ENCODE results near the gene INPP5A. TPM values are rescaled to one million over a fixed set of nuclear protein-coding genes. Genes with fewer than 3 reads are reported as not detected.

The INPP5A gene
- total RNA-seq, 3 donors from 2014 or later: 26.6 to 50.6 (median 38.7) TPM

GRCh38 chr10:132667342-132668047, 129.9 kb downstream of the INPP5A start:
- Histone ChIP-seq H3K9me3 (no peaks in the 10 kb centered on the region), H3K4me3 (no peak overlapping the region), H3K27ac (no peak overlapping the region), H3K4me1 (no peaks in the 10 kb centered on the region), H3K27me3 (no peaks in the 10 kb centered on the region), H3K36me3 (no peaks in the 10 kb centered on the region)
- TF ChIP-seq POLR2AphosphoS5 (IDR thresholded peaks at IDR 0.05): no peak
- no peak for TF ChIP-seq CTCF (IDR thresholded peaks at IDR 0.05)
- no peak for TF ChIP-seq POLR2A (IDR thresholded peaks at IDR 0.05)
- intact Hi-C loops (cut with DNase I; ENCODE audit: low total_unique reads): no loop called here
- DNase-seq (ENCODE audit: low spot score in 2 of 2): no peak

DNA sequence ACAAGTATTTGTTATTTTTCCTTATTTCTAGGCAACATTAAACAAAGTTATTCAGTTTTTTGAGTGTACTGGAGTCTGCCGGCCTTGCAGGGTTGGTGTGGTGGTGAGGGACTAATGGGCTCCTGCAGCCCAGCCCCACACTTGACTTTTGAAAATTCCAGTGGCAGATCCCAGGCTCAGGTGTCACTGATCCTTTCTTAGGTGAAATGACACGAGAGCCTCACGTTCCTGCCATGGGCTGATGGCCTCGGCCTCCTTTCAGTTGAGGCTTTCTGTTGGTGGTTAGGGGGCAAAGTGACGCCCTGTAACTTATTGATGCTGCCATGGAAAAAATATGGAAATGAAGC, 130.4 kb downstream of the INPP5A start:
- intact Hi-C loops (cut with DNase I; ENCODE audit: low total_unique reads): no loop called here
- H3K27ac ChIP-seq: no peak overlapping the region
- TF ChIP-seq POLR2A (IDR thresholded peaks at IDR 0.05): no peak
- no peak for TF ChIP-seq POLR2AphosphoS5 (IDR thresholded peaks at IDR 0.05)
- TF ChIP-seq CTCF (IDR thresholded peaks at IDR 0.05): no peak
- no peak for DNase-seq (ENCODE audit: low spot score in 2 of 2)
- no peaks in the 10 kb centered on the region for H3K4me1 ChIP-seq
- no peaks in the 10 kb centered on the region for H3K36me3 ChIP-seq
- H3K27me3 ChIP-seq: no peaks in the 10 kb centered on the region
- no peaks in the 10 kb centered on the region for H3K9me3 ChIP-seq
- no peak overlapping the region for H3K4me3 ChIP-seq

DNA sequence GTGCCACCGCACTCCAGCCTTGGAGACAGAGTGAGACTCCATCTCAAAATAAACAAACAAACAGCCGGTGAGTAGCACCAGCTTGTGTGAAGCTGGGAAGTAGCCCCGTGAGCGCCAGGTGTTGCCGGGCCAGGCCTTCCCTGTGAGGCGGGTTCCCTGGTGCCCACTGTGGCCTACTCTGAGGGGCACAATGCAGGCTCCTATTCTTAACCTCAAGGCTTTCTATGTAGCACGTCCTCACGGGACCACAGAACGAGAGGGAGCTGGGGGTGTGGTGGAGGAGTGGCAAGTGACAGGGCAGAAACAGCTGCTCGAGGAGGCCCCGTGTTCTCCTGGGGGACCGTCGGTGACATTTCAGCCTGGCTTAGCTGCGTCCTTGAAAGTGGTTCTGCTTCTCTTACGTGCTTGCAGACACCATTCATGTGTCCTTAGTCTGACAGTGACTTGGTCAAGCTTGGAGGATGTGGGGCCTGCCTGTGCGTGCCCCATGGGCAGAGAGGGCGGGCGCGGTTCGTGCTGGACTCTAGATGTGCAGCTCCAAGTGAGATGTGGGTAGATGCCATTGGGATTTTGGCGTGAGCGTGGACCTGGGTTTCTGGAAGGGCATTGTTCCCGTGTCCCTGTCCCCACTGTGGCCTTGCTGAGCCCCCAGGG, 131.7 kb downstream of the INPP5A start:
- Histone ChIP-seq H3K9me3 (no peaks in the 10 kb centered on the region), H3K27me3 (no peaks in the 10 kb centered on the region), H3K4me1 (no peaks in the 10 kb centered on the region), H3K36me3 (no peaks in the 10 kb centered on the region), H3K27ac (no peak overlapping the region), H3K4me3 (no peak overlapping the region)
- no peak for TF ChIP-seq POLR2AphosphoS5 (IDR thresholded peaks at IDR 0.05)
- TF ChIP-seq POLR2A (IDR thresholded peaks at IDR 0.05): no peak
- TF ChIP-seq CTCF (IDR thresholded peaks at IDR 0.05): no peak
- peak in 1 of 2 donors; percentile 47 for DNase-seq (ENCODE audit: low spot score in 2 of 2)
- intact Hi-C loops (cut with DNase I; ENCODE audit: low total_unique reads): no loop called here

- intact Hi-C loops (cut with DNase I; ENCODE audit: low total_unique reads): no loop called here
- H3K4me1 ChIP-seq: no peaks in the 10 kb centered on the region
- H3K36me3 ChIP-seq: no peaks in the 10 kb centered on the region
- H3K27ac ChIP-seq: no peak overlapping the region
- H3K27me3 ChIP-seq: no peaks in the 10 kb centered on the region
- H3K9me3 ChIP-seq: no peaks in the 10 kb centered on the region
- peak in 1 of 2 donors; percentile 34 for DNase-seq (ENCODE audit: low spot score in 2 of 2)
- TF ChIP-seq POLR2AphosphoS5 (IDR thresholded peaks at IDR 0.05): no peak
- TF ChIP-seq CTCF (IDR thresholded peaks at IDR 0.05): no peak
- no peak for TF ChIP-seq POLR2A (IDR thresholded peaks at IDR 0.05)
- H3K4me3 ChIP-seq: no peak overlapping the region
These were observed 133.1 kb downstream of the INPP5A start for GRCh38 chr10:132670546-132671227.
